Measurements from ENCODE around the gene ATP11C.

Gene ATP11C

DNA sequence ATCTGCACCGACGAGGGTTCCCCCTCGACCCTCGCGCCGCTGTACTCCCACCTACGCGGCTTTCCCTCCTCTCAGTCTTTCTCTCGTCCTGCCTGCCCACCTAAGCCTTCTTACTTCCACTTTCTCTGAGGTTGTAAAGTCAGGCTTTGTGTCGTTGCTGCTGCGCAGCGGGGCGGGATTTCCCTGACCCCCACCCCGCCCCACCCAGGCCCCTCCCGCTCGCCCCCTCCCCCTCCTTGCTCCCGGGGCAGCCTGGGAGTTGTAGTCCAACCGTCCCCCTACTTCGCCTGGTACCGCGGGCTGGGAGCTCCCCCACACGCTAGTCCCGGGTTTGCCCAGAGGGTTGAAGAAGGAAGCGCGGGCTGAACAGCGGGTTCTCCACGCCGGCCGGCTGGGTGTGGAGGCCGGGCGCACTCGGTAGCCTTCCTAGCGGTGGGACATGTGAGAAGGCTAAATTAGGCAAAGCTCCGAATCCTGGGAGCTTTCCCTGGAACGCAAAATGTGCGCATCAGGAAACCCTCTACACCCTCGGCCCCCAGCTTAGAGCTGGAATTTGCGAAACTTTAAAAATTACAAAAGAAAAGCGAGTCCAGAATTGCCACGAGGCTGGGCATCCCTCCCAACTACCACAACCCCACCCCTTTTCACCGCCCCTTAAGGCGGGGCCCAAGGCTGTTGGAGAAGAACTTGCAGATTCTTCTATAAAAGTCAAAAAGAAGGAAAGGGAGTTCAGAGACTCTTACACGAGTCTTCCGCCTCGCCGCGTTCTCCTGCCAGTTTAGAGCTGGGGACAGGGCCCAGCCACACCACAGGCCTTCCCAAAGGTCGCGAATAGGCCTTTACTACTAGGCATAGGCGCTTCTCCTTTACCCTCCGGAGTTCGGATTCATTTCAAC, at the start of gene ATP11C:
TSS of gene ATP11C (minus strand) at position 153 of the 896 bp plus-strand sequence. CDS start 1,011 bp downstream, outside the sequence.
- Histone ChIP-seq H3K9ac (ENCODE audit: low read depth, low read length) (peak within 1 kb of the TSS; percentile 80), H3K9me3 (ENCODE audit: insufficient read depth, low read length, severe bottlenecking) (no peaks in the 10 kb centered on the region), H4K20me1 (ENCODE audit: insufficient read depth, low read length) (no peaks in the 10 kb centered on the region; the same call in 1 of the 2 replicates), H3K79me2 (ENCODE audit: insufficient read depth, low read length) (peaks cover 33% of the 10 kb centered on the region), H2AFZ (ENCODE audit: low read depth, low read length) (peak within 1 kb of the TSS; percentile 90), H3K27me3 (ENCODE audit: insufficient read depth, low read length, poor library complexity) (no peaks in the 10 kb centered on the region), H3K4me1 (ENCODE audit: insufficient read depth, low read length) (peaks cover 25% of the 10 kb centered on the region), H3K36me3 (ENCODE audit: insufficient read depth, low read length) (no peaks in the 10 kb centered on the region), H3K4me2 (ENCODE audit: insufficient read depth, low read length) (peak within 1 kb of the TSS; percentile 76), H3K4me3 (ENCODE audit: low read depth in 1 of 2, low read length in 2 of 2) (peak within 1 kb of the TSS; percentile 60 to 71; a peak in 3 of 4 replicates), H3K27ac (ENCODE audit: low read length) (peak within 1 kb of the TSS; percentile 81)
- peak; percentile 85 for DNase-seq
- peak; percentile 79 for ATAC-seq (ENCODE audit: insufficient read depth, low read depth)
- TF ChIP-seq, protein P1, sequence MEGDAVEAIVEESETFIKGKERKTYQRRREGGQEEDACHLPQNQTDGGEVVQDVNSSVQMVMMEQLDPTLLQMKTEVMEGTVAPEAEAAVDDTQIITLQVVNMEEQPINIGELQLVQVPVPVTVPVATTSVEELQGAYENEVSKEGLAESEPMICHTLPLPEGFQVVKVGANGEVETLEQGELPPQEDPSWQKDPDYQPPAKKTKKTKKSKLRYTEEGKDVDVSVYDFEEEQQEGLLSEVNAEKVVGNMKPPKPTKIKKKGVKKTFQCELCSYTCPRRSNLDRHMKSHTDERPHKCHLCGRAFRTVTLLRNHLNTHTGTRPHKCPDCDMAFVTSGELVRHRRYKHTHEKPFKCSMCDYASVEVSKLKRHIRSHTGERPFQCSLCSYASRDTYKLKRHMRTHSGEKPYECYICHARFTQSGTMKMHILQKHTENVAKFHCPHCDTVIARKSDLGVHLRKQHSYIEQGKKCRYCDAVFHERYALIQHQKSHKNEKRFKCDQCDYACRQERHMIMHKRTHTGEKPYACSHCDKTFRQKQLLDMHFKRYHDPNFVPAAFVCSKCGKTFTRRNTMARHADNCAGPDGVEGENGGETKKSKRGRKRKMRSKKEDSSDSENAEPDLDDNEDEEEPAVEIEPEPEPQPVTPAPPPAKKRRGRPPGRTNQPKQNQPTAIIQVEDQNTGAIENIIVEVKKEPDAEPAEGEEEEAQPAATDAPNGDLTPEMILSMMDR (IDR thresholded peaks at IDR 0.05; ENCODE audit: borderline replicate concordance, extremely low read depth, low read length, poor library complexity, severe bottlenecking), result peak; percentile 29
- TF ChIP-seq EZH2 (IDR thresholded peaks at IDR 0.05; ENCODE audit: borderline replicate concordance, low read depth, low read length, severe bottlenecking), result no peak

DNA sequence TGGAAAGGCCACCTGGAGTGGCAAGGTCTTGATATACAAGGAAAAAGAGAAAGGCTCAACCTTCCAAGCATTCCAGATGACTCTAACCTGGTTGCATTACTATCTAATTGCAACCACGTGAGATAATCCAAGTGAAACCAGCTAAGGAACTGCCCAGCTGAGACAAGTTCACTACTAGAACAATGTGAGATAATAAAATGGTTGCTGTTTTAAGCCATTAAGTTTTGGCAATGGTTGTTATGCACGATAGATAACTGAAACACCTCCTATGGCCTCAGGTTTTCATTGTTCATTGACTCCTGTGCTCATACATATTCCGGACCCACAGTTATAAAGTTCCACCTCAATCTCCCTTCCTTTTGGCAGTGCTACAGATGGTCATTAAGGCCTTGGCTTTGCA, 41.6 kb upstream of the ATP11C start:
- ATAC-seq (ENCODE audit: insufficient read depth, low read depth), result no peak

DNA sequence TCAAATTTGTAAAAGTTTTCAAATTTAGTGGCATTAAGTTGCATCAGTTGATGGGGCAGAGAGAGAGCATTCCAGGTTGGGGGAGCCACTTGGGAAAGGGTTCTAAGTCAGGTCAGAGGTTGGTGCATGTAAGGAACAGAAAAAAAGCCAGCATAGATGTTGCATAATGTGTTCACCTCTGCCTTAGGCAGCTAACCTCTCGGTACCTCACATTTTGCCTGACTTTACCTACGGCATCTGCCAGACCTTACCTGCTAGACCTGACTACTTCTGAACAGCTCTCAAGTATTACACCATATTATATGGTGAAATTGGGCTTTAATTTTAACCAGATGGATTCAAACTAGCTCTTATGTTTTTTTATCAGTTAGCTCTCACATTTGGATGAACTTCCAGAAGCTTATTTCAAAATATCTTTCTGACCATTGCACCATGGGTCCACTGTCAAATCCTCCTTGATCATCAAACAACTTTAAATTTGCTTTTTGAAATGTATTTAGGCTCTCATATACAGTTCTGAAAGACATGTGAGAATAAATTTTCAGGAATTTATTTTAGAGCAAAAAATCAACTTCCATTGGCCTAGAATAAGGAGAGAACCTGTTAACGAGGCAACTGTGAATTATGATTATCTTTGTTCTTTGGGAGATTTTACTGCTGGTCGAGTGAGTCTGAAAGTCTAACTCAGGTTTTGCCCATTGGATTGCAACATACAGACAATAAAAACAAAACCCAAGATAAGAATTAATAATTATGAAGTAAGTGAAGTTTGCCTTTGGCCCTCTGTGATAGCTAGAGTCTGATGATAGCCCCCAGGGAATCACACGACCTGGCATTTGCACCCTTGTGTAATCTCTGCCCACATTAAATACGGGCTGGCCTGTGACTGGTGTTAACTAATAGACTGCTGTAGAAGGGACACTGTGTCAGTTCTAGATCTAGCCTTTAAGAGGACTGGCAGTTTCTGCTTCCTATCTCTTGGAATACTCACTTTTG, 40.1 kb upstream of the ATP11C start:
- no peak overlapping the region for H3K4me3 ChIP-seq (ENCODE audit: low read depth in 1 of 2, low read length in 2 of 2)
- no peak overlapping the region for H3K4me2 ChIP-seq (ENCODE audit: insufficient read depth, low read length)
- TF ChIP-seq EZH2 (IDR thresholded peaks at IDR 0.05; ENCODE audit: borderline replicate concordance, low read depth, low read length, severe bottlenecking), result no peak
- TF ChIP-seq, protein P1 (IDR thresholded peaks at IDR 0.05; ENCODE audit: borderline replicate concordance, extremely low read depth, low read length, poor library complexity, severe bottlenecking), result no peak
- no peaks in the 10 kb centered on the region for H3K27me3 ChIP-seq (ENCODE audit: insufficient read depth, low read length, poor library complexity)
- no peaks in the 10 kb centered on the region for H3K4me1 ChIP-seq (ENCODE audit: insufficient read depth, low read length)
- H3K27ac ChIP-seq (ENCODE audit: low read length), result no peak overlapping the region
- no peaks in the 10 kb centered on the region for H3K79me2 ChIP-seq (ENCODE audit: insufficient read depth, low read length)
- H4K20me1 ChIP-seq (ENCODE audit: insufficient read depth, low read length), result no peaks in the 10 kb centered on the region
- H3K36me3 ChIP-seq (ENCODE audit: insufficient read depth, low read length), result no peaks in the 10 kb centered on the region
- H2AFZ ChIP-seq (ENCODE audit: low read depth, low read length), result no peak overlapping the region
- DNase-seq, result no peak
- no peaks in the 10 kb centered on the region for H3K9me3 ChIP-seq (ENCODE audit: insufficient read depth, low read length, severe bottlenecking)
- no peak for ATAC-seq (ENCODE audit: insufficient read depth, low read depth)
- H3K9ac ChIP-seq (ENCODE audit: low read depth, low read length), result no peak overlapping the region

More for the DNA sequence above, 41.6 kb upstream of the ATP11C start:
- Histone ChIP-seq H3K4me1 (ENCODE audit: insufficient read depth, low read length) (no peaks in the 10 kb centered on the region), H3K4me2 (ENCODE audit: insufficient read depth, low read length) (no peak overlapping the region), H3K27me3 (ENCODE audit: insufficient read depth, low read length, poor library complexity) (no peaks in the 10 kb centered on the region), H3K9me3 (ENCODE audit: insufficient read depth, low read length, severe bottlenecking) (no peaks in the 10 kb centered on the region), H3K9ac (ENCODE audit: low read depth, low read length) (no peak overlapping the region), H3K27ac (ENCODE audit: low read length) (no peak overlapping the region), H3K4me3 (ENCODE audit: low read depth in 1 of 2, low read length in 2 of 2) (no peak overlapping the region), H3K79me2 (ENCODE audit: insufficient read depth, low read length) (no peaks in the 10 kb centered on the region), H4K20me1 (ENCODE audit: insufficient read depth, low read length) (no peaks in the 10 kb centered on the region), H2AFZ (ENCODE audit: low read depth, low read length) (no peak overlapping the region), H3K36me3 (ENCODE audit: insufficient read depth, low read length) (no peaks in the 10 kb centered on the region)
- DNase-seq, result no peak
- TF ChIP-seq, protein P1 (IDR thresholded peaks at IDR 0.05; ENCODE audit: borderline replicate concordance, extremely low read depth, low read length, poor library complexity, severe bottlenecking), result no peak
- no peak for TF ChIP-seq EZH2 (IDR thresholded peaks at IDR 0.05; ENCODE audit: borderline replicate concordance, low read depth, low read length, severe bottlenecking)

All from DND-41 (cell line).